Fibroblast of pulmonary artery (primary cell): ENCODE measurements around the gene RXFP3.
A peak's percentile ranks its signal among the peaks of the same experiment; 100 is the strongest.

Experiments
- DNase-seq: peaks from one replicate; pipeline ENCODE4 v3.0.0-alpha.2; 2010; ENCODE audit warnings: low read depth
- H3K4me3 ChIP-seq: replicated peaks from 2 replicates; pipeline ENCODE4 v1.5.1; 2011; ENCODE audit warnings: low read depth, mild to moderate bottlenecking, control low read depth, low read length, moderate library complexity
- TF ChIP-seq, protein P1 (sequence below): IDR thresholded peaks from 2 replicates; pipeline ENCODE4 v1.5.1; 2011; ENCODE audit warnings: mild to moderate bottlenecking, control low read depth, low read length, inconsistent platforms; ENCODE audit errors: missing control alignments

The RXFP3 gene

DNA sequence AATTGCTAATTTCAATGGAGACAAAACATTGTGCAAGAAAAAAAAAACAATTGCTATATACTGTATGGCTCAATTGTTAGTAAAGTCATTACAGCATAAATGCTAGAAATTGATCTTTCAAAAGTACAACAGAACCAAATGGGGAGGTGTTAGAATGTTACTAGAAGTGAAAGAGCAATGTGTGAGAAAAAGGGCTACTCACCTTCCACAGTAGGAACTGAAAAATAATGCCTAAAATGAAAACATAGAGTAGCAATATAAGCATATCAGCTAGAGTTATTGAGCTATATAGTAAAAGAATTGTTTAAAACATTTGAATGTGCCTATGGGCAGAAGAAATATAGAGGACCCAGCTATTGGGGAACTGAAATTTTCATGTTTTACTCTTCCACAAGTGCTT lies 10.9 kb upstream of the RXFP3 start:
- TF ChIP-seq, protein P1, sequence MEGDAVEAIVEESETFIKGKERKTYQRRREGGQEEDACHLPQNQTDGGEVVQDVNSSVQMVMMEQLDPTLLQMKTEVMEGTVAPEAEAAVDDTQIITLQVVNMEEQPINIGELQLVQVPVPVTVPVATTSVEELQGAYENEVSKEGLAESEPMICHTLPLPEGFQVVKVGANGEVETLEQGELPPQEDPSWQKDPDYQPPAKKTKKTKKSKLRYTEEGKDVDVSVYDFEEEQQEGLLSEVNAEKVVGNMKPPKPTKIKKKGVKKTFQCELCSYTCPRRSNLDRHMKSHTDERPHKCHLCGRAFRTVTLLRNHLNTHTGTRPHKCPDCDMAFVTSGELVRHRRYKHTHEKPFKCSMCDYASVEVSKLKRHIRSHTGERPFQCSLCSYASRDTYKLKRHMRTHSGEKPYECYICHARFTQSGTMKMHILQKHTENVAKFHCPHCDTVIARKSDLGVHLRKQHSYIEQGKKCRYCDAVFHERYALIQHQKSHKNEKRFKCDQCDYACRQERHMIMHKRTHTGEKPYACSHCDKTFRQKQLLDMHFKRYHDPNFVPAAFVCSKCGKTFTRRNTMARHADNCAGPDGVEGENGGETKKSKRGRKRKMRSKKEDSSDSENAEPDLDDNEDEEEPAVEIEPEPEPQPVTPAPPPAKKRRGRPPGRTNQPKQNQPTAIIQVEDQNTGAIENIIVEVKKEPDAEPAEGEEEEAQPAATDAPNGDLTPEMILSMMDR, result no peak
- no peak for DNase-seq

DNA sequence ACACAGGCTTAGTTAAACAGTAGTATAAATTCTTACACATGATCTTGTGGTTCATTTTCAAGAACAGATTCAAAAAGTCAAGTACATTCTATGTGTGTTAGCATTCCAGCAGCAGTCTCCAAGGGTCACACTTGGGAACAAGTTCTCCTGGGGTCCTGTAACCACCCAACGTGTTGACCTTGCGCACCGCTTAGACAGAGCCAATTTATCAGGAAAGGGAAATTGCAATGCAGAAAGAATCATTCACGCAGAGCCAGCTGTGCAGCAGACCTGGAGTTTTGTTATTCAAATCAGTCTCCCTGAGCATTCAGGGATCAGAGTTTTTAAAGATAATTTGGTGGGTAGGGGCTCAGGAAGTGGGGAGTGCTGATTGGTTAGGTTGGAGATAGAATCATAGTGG lies 8.5 kb upstream of the RXFP3 start:
- TF ChIP-seq, protein P1, result no peak
- no peak overlapping the region for H3K4me3 ChIP-seq
- DNase-seq, result no peak

More for the DNA sequence above, 10.9 kb upstream of the RXFP3 start:
- no peak overlapping the region for H3K4me3 ChIP-seq

- TF ChIP-seq, protein P1, result no peak
- DNase-seq, result no peak
- no peak overlapping the region for H3K4me3 ChIP-seq
These were observed 7.9 kb upstream of the RXFP3 start for GRCh38 chr5:33928283-33928682.

- DNase-seq, result peak; percentile 40
- TF ChIP-seq, protein P1, result no peak
- no peak overlapping the region for H3K4me3 ChIP-seq
These were observed 6.1 kb upstream of the RXFP3 start for GRCh38 chr5:33929925-33930690.

DNA sequence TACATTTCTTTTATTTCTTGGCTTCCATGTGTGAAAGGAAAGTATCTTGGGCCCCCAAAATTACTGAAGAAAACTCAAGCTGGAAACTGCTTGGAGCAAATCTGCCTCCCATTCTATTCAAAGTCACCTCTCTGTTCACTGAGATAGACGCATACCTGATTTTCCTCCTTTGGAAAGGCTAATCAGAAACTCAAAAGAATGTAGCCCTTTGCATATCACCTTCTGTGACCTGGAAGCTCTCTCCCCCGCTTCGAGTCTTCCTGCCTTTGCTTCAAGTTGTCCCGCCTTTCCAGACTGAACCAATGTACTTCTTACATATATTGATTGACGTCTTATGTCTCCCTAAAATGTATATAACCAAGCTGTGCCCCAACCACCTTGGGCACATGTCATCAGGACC lies 5.0 kb upstream of the RXFP3 start:
- TF ChIP-seq, protein P1, result no peak
- DNase-seq, result no peak
- H3K4me3 ChIP-seq, result no peak overlapping the region

GRCh38 chr5:33933723-33934169 lies 2.4 kb upstream of the RXFP3 start:
- DNase-seq, result no peak
- no peak overlapping the region for H3K4me3 ChIP-seq
- TF ChIP-seq, protein P1, result no peak

DNA sequence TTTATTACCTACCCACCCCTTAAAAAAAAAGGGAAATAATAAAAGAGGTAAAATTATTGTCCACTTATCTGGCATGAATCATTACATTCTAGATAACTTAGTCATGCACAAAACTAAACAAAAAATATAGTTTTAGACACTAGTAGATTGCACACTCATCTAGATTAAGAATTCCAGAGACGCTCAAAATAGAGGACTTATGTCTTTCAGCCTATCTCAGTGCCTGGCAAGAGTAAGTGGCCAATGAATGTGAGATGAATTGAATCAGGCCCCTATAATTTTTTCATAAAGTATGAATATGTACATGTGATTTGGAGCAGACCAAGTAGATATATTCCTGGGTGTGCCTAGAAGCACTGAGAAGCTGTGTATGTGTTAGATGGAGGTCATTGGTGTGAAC lies 2.0 kb upstream of the RXFP3 start:
- TF ChIP-seq, protein P1, result no peak
- DNase-seq, result peak; percentile 11
- H3K4me3 ChIP-seq, result no peak overlapping the region
